Mononuclear cell (primary cell): ENCODE data around the gene PPP1R13B. TPM values are rescaled to one million over a fixed set of nuclear protein-coding genes. Genes with fewer than 3 reads are reported as not detected.
"Not testable (repeated sequence)": the region's sequence is repeated elsewhere in the genome, so short reads cannot be mapped to it uniquely, and the experiment has no call there.

Experiments
- H3K27me3 ChIP-seq: 2 replicates; pipeline ENCODE4 v1.6.0; 2011; ENCODE audit warnings: low read length, control low read depth; ENCODE audit not compliant: insufficient read depth
- H3K4me1 ChIP-seq: 2 replicates; pipeline ENCODE4 v1.5.1; 2011; ENCODE audit warnings: mild to moderate bottlenecking, low read length, control low read depth; ENCODE audit not compliant: insufficient read depth
- H3K4me3 ChIP-seq: 2 replicates; pipeline ENCODE4 v1.5.1; 2011; ENCODE audit warnings: mild to moderate bottlenecking, low read length, moderate library complexity
- H3K9me3 ChIP-seq: 2 replicates; pipeline ENCODE4 v1.5.1; 2011; ENCODE audit warnings: low read depth, mild to moderate bottlenecking, control low read depth, low read length
- total RNA-seq: library from RNA; depleted of rRNA; stranded (reverse); fragments of >200 nt; gene quantifications from one replicate; pipeline ENCODE4 v1.2.3, GENCODE V29; 2012

PPP1R13B gene, protein sequence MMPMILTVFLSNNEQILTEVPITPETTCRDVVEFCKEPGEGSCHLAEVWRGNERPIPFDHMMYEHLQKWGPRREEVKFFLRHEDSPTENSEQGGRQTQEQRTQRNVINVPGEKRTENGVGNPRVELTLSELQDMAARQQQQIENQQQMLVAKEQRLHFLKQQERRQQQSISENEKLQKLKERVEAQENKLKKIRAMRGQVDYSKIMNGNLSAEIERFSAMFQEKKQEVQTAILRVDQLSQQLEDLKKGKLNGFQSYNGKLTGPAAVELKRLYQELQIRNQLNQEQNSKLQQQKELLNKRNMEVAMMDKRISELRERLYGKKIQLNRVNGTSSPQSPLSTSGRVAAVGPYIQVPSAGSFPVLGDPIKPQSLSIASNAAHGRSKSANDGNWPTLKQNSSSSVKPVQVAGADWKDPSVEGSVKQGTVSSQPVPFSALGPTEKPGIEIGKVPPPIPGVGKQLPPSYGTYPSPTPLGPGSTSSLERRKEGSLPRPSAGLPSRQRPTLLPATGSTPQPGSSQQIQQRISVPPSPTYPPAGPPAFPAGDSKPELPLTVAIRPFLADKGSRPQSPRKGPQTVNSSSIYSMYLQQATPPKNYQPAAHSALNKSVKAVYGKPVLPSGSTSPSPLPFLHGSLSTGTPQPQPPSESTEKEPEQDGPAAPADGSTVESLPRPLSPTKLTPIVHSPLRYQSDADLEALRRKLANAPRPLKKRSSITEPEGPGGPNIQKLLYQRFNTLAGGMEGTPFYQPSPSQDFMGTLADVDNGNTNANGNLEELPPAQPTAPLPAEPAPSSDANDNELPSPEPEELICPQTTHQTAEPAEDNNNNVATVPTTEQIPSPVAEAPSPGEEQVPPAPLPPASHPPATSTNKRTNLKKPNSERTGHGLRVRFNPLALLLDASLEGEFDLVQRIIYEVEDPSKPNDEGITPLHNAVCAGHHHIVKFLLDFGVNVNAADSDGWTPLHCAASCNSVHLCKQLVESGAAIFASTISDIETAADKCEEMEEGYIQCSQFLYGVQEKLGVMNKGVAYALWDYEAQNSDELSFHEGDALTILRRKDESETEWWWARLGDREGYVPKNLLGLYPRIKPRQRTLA
- 4.5 TPM for total RNA-seq

GRCh38 chr14:103847451-103848174, at the start of gene PPP1R13B:
Gene PPP1R13B, minus strand, starts transcription at chr14:103847575. Its CDS starts 268 bp downstream, at chr14:103847307.
- Histone ChIP-seq H3K27me3 (peaks cover 28% of the 10 kb centered on the region), H3K4me3 (peak within 1 kb of the TSS; percentile 49), H3K4me1 (peaks cover 6% of the 10 kb centered on the region), H3K9me3 (no peaks in the 10 kb centered on the region)

GRCh38 chr14:103896578-103896977, 49.2 kb upstream of the PPP1R13B start:
- no peak overlapping the region for H3K4me3 ChIP-seq
- no peaks in the 10 kb centered on the region for H3K4me1 ChIP-seq
- no peaks in the 10 kb centered on the region for H3K9me3 ChIP-seq
- H3K27me3 ChIP-seq: no peaks in the 10 kb centered on the region

GRCh38 chr14:103894723-103895059, 47.3 kb upstream of the PPP1R13B start:
- no peaks in the 10 kb centered on the region for H3K9me3 ChIP-seq
- no peaks in the 10 kb centered on the region for H3K4me1 ChIP-seq
- no peaks in the 10 kb centered on the region for H3K27me3 ChIP-seq
- no peak overlapping the region for H3K4me3 ChIP-seq

- no peak overlapping the region for H3K4me3 ChIP-seq
- H3K27me3 ChIP-seq: no peaks in the 10 kb centered on the region
- H3K9me3 ChIP-seq: no peaks in the 10 kb centered on the region
- H3K4me1 ChIP-seq: no peaks in the 10 kb centered on the region
These were observed 46.8 kb upstream of the PPP1R13B start for GRCh38 chr14:103894034-103894722.

- no peak overlapping the region for H3K4me3 ChIP-seq
- H3K9me3 ChIP-seq: no peaks in the 10 kb centered on the region
- no peaks in the 10 kb centered on the region for H3K27me3 ChIP-seq
- no peaks in the 10 kb centered on the region for H3K4me1 ChIP-seq
These were observed 44.9 kb upstream of the PPP1R13B start for GRCh38 chr14:103892247-103892646.

- Histone ChIP-seq H3K27me3 (no peaks in the 10 kb centered on the region), H3K4me1 (no peaks in the 10 kb centered on the region), H3K9me3 (no peaks in the 10 kb centered on the region), H3K4me3 (no peak overlapping the region)
These were observed 44.4 kb upstream of the PPP1R13B start for GRCh38 chr14:103891667-103892215.

- no peak overlapping the region for H3K4me3 ChIP-seq
These were observed 43.7 kb upstream of the PPP1R13B start for GRCh38 chr14:103890821-103891666.

GRCh38 chr14:103890052-103890371, 42.6 kb upstream of the PPP1R13B start:
- Histone ChIP-seq H3K27me3 (no peaks in the 10 kb centered on the region), H3K4me1 (no peaks in the 10 kb centered on the region), H3K4me3 (no peak overlapping the region)

More at GRCh38 chr14:103890821-103891666, 43.7 kb upstream of the PPP1R13B start:
- Histone ChIP-seq H3K9me3 (no peaks in the 10 kb centered on the region), H3K4me1 (no peaks in the 10 kb centered on the region), H3K27me3 (no peaks in the 10 kb centered on the region)

GRCh38 chr14:103889313-103890051, 42.1 kb upstream of the PPP1R13B start:
- H3K9me3 ChIP-seq: no peaks in the 10 kb centered on the region
- no peak overlapping the region for H3K4me3 ChIP-seq
- H3K27me3 ChIP-seq: no peaks in the 10 kb centered on the region
- no peaks in the 10 kb centered on the region for H3K4me1 ChIP-seq

More at GRCh38 chr14:103890052-103890371, 42.6 kb upstream of the PPP1R13B start:
- H3K9me3 ChIP-seq: no peaks in the 10 kb centered on the region

DNA sequence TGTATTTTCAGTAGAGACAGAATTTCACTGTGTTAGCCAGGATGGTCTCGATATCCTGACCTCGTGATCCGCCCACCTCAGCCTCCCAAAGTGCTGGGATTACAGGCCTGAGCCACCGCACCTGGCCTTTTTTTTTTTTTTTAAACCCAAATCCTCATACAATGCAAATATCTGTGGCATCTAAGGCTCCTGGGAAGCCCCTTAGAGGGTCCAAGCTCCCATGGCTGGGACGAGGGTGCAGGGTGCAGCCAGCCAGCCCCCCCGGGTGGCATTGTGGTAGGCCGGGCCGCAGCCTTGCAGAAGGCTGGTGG, 41.6 kb upstream of the PPP1R13B start:
- H3K4me3 ChIP-seq, H3K9me3 ChIP-seq: not testable (repeated sequence)

GRCh38 chr14:103887557-103888115, 40.3 kb upstream of the PPP1R13B start:
- Histone ChIP-seq H3K4me1 (no peaks in the 10 kb centered on the region), H3K27me3 (no peaks in the 10 kb centered on the region), H3K4me3 (no peak overlapping the region), H3K9me3 (no peaks in the 10 kb centered on the region)

More for the DNA sequence above, 41.6 kb upstream of the PPP1R13B start:
- H3K27me3 ChIP-seq, H3K4me1 ChIP-seq: not testable (repeated sequence)

DNA sequence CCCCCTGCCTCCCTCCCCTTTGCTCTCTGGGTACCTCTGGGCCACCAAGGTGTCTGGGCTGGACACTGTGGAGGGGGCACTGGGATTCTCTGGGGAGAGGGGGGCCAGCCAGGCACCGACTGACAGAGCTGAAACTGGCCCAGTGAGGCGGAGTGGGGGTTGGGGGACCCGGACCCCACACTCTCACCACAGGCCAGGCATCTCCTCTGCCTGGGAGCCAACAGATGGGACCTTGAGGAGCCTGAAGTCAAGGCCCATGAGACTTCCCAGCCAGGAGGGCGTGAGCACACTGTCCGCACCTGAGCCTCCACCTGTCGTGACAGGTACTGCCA, 39.8 kb upstream of the PPP1R13B start:
- Histone ChIP-seq H3K27me3 (no peaks in the 10 kb centered on the region), H3K9me3 (no peaks in the 10 kb centered on the region), H3K4me1 (no peaks in the 10 kb centered on the region), H3K4me3 (no peak overlapping the region)
